ENCODE data around the gene MYO7A.

Gene MYO7A

DNA sequence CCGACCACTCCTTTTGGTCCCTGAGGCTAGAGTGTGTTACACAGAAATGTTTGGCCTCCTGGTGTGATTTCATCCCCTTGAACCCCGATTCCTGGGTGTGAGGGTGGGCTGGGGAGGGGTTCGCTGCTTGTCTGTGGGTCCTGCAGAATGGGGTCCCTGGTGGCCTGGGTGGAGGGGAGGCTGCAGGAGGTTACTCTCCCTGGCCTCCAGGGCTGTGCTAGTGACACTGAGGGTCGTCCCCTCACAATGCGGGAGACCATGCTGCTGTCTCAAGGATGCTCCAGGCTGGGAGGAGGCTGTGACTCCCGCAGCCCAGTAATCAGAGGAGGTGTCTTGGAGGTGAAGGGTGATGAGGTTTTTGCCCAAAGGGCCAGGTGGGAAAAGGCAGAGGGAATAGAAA is 42.4 kb upstream of the MYO7A start:
- H3K27me3 ChIP-seq (ENCODE audit: control insufficient read depth in 5 of 5, insufficient read depth in 4 of 5, low read length in 5 of 5) = no peaks in the 10 kb centered on the region
- no peak overlapping the region for H3K9ac ChIP-seq (ENCODE audit: low read length in 5 of 5)
- no peaks in the 10 kb centered on the region for H3K9me3 ChIP-seq (ENCODE audit: control insufficient read depth in 5 of 5, low read length in 5 of 5)
- H3K4me3 ChIP-seq (ENCODE audit: low read depth in 1 of 5, low read length in 5 of 5) = no peak overlapping the region
- H3K27ac ChIP-seq (ENCODE audit: low read depth, low read length) = no peak overlapping the region
- peaks cover 8 to 21% (median 18%) of the 10 kb centered on the region in 5 donors for H3K4me1 ChIP-seq (ENCODE audit: control insufficient read depth in 5 of 5, insufficient read depth in 5 of 5, low read length in 5 of 5)
- no peaks in the 10 kb centered on the region for H3K36me3 ChIP-seq (ENCODE audit: control insufficient read depth in 5 of 5, insufficient read depth in 5 of 5, low read length in 5 of 5)

DNA sequence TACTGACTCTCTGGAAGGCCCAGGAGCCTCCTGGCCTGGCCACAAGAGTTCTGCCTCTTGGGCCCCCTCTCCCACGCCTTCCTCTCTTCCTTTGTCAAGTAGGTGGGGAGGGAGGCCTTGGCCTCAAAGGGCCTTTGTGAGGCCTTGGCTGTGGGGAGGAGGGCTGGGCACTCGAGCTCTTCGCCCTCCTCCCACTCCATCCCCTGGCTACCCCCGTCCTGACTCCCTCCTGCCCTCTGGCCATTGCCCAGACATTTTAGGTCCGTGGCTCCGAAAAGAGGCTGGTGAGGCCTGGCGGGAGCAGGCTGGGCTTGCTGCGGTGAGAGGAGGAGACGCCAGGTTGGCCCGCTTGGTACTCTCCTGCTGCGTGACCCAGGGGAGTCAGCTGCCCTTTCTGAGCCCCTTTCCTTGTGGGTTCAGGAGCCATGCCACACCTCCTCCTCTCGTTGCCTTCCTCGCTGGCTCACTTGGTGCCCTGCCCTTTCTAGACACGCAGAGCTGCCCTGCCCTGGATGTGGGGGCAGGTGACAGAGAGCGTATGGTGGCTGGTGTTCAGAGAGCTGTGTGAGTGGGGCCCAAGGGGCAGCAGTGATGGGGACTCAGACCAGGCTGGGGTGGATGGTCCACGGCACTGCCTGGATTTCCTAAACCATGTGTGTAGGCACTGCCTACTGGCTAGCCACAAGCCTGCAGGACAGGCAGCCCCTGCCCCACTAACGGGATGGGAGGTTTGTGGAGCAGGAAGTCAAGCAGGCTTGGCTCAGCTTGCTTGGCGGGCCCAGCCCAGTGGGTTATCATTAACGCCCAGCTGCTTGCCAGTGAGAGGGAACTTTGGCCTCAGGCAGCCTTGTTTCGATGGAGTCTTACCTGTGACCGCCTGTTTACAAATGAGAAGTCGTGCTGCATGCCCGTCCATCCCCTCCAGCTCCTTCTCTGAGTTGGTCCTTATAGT is 41.2 kb upstream of the MYO7A start:
- H3K4me3 ChIP-seq (ENCODE audit: low read depth in 1 of 5, low read length in 5 of 5) = no peak overlapping the region
- H3K9ac ChIP-seq (ENCODE audit: low read length in 5 of 5) = no peak overlapping the region
- H3K27ac ChIP-seq (ENCODE audit: low read depth, low read length) = no peak overlapping the region
- peaks cover 5 to 20% (median 18%) of the 10 kb centered on the region in 5 donors for H3K4me1 ChIP-seq (ENCODE audit: control insufficient read depth in 5 of 5, insufficient read depth in 5 of 5, low read length in 5 of 5)
- no peaks in the 10 kb centered on the region for H3K9me3 ChIP-seq (ENCODE audit: control insufficient read depth in 5 of 5, low read length in 5 of 5)
- no peaks in the 10 kb centered on the region for H3K36me3 ChIP-seq (ENCODE audit: control insufficient read depth in 5 of 5, insufficient read depth in 5 of 5, low read length in 5 of 5)
- H3K27me3 ChIP-seq (ENCODE audit: control insufficient read depth in 5 of 5, insufficient read depth in 4 of 5, low read length in 5 of 5) = no peaks in the 10 kb centered on the region

DNA sequence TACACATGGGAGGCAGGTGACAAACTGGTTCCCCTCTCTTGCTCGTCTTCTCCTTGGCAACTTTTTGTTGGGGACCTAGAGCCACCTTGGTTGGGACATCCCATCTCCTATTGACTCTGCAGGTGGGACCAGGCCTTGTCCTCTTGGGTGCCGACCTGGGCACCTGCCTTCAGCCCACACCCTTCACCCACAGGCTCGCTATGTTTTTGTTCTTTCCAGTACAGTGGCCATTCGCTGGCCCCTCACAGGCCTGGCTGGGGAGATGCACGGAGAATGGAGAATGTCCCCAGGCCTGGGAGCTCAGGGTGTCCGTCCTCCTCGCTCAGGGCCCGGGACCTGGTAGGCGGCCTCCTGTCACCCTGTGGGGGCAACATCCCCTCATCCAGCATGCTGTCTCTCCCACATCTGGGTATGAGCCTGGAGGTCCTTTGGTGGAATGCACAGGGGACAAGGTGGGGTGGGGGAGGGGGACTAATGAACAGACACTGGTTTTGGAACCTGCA is 40.3 kb upstream of the MYO7A start:
- Histone ChIP-seq H3K9me3 (ENCODE audit: control insufficient read depth in 5 of 5, low read length in 5 of 5) (no peaks in the 10 kb centered on the region), H3K27ac (ENCODE audit: low read depth, low read length) (no peak overlapping the region), H3K4me3 (ENCODE audit: low read depth in 1 of 5, low read length in 5 of 5) (no peak overlapping the region), H3K36me3 (ENCODE audit: control insufficient read depth in 5 of 5, insufficient read depth in 5 of 5, low read length in 5 of 5) (no peaks in the 10 kb centered on the region), H3K27me3 (ENCODE audit: control insufficient read depth in 5 of 5, insufficient read depth in 4 of 5, low read length in 5 of 5) (no peaks in the 10 kb centered on the region), H3K9ac (ENCODE audit: low read length in 5 of 5) (no peak overlapping the region), H3K4me1 (ENCODE audit: control insufficient read depth in 5 of 5, insufficient read depth in 5 of 5, low read length in 5 of 5) (peaks cover 3 to 11% (median 9%) of the 10 kb centered on the region in 5 donors)

DNA sequence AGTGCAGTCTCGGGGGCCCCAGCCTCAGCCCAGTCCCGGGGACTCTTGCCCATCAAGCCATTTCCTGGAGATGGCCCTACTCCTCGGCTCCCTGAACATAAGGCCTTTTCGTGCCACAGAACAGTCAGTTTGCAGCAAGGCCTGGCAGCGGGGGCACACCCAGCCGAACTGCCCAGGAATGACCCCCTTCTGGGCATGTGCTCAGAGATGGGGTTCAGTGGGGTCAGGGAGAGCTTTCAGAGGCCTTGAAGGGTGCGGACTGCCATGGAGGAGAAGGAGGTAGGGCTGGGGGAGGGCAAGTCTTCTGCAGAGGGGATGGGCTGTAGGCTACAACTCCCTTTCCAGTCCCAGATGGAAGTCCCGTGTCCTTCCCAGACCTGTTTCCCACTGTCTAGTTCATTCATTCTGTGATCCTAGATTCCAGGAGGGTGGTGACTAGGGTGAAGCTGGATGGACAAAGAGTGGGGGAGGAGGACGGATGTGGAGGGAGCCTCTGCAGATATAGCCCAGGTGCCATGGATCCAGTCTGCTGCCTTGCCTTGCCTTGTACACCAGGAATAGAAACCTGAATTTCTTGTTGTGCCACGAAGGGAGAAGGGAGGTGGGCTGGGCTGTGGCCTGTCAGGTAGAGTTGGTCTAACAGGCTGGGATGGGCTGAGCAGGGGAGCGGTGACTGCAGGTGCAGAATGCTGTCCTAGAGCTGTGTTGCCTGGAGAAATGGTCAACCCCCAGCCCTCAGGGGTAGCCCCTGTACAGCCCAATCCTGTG is 39.6 kb upstream of the MYO7A start:
- Histone ChIP-seq H3K27ac (ENCODE audit: low read depth, low read length) (no peak overlapping the region), H3K36me3 (ENCODE audit: control insufficient read depth in 5 of 5, insufficient read depth in 5 of 5, low read length in 5 of 5) (no peaks in the 10 kb centered on the region), H3K9me3 (ENCODE audit: control insufficient read depth in 5 of 5, low read length in 5 of 5) (no peaks in the 10 kb centered on the region), H3K27me3 (ENCODE audit: control insufficient read depth in 5 of 5, insufficient read depth in 4 of 5, low read length in 5 of 5) (no peaks in the 10 kb centered on the region), H3K4me1 (ENCODE audit: control insufficient read depth in 5 of 5, insufficient read depth in 5 of 5, low read length in 5 of 5) (peaks cover 0 to 5% (median 3%) of the 10 kb centered on the region in 5 donors), H3K4me3 (ENCODE audit: low read depth in 1 of 5, low read length in 5 of 5) (no peak overlapping the region), H3K9ac (ENCODE audit: low read length in 5 of 5) (peak overlapping the region in 1 of 5 donors; percentile 22)

DNA sequence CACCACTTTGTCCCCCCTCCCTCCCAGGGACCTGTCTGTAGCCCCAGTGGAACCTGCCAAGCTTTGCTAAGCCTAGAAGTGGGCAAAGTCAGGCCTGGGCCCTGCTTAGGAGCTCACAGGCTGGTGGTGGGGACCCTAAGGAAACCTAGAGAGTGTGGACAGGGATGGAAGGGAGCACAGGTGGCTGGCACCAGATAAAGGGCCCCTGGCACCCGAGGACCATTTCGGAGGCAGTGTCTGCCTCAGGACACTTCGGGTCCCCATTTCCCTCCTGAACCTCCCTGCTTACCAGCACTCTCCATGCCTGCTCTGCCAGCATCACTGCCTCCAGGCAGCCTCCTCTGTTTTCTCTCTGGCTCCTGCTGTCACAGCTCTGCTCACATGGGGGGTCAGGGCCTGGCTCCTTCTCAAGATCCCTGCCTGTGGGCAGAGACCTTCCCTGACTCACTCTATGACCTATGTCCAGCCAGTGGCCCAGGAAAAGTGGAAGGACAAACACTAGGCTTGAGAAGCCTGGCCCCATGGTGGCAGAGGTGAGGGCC is 39.0 kb upstream of the MYO7A start:
- no peak overlapping the region for H3K27ac ChIP-seq (ENCODE audit: low read depth, low read length)
- no peaks in the 10 kb centered on the region for H3K27me3 ChIP-seq (ENCODE audit: control insufficient read depth in 5 of 5, insufficient read depth in 4 of 5, low read length in 5 of 5)
- no peaks in the 10 kb centered on the region for H3K9me3 ChIP-seq (ENCODE audit: control insufficient read depth in 5 of 5, low read length in 5 of 5)
- H3K36me3 ChIP-seq (ENCODE audit: control insufficient read depth in 5 of 5, insufficient read depth in 5 of 5, low read length in 5 of 5) = peaks cover 0 to 3% (median 0%) of the 10 kb centered on the region in 5 donors
- H3K4me3 ChIP-seq (ENCODE audit: low read depth in 1 of 5, low read length in 5 of 5) = no peak overlapping the region
- peak overlapping the region in 1 of 5 donors; percentile 22 for H3K9ac ChIP-seq (ENCODE audit: low read length in 5 of 5)
- peaks cover 0 to 2% (median 0%) of the 10 kb centered on the region in 5 donors for H3K4me1 ChIP-seq (ENCODE audit: control insufficient read depth in 5 of 5, insufficient read depth in 5 of 5, low read length in 5 of 5)

DNA sequence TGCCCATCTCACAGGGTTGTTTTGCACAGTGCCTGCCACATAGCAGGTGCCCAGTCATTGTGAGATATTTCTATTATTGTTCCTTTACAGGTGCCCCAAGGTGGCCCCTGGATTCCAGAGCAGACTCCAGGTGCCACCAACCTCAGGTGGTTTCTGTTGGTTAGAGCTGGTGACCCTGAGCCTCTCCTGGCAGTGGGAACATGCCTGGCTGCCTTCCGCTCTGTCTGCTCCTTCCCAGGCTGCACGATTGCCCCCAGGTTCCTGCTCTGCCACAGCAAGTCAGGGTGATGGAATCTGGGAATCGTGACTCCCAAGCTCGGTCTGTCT is 38.0 kb upstream of the MYO7A start:
- Histone ChIP-seq H3K9ac (ENCODE audit: low read length in 5 of 5) (no peak overlapping the region), H3K4me1 (ENCODE audit: control insufficient read depth in 5 of 5, insufficient read depth in 5 of 5, low read length in 5 of 5) (no peaks in the 10 kb centered on the region), H3K36me3 (ENCODE audit: control insufficient read depth in 5 of 5, insufficient read depth in 5 of 5, low read length in 5 of 5) (peaks cover 0 to 6% (median 0%) of the 10 kb centered on the region in 5 donors)

DNA sequence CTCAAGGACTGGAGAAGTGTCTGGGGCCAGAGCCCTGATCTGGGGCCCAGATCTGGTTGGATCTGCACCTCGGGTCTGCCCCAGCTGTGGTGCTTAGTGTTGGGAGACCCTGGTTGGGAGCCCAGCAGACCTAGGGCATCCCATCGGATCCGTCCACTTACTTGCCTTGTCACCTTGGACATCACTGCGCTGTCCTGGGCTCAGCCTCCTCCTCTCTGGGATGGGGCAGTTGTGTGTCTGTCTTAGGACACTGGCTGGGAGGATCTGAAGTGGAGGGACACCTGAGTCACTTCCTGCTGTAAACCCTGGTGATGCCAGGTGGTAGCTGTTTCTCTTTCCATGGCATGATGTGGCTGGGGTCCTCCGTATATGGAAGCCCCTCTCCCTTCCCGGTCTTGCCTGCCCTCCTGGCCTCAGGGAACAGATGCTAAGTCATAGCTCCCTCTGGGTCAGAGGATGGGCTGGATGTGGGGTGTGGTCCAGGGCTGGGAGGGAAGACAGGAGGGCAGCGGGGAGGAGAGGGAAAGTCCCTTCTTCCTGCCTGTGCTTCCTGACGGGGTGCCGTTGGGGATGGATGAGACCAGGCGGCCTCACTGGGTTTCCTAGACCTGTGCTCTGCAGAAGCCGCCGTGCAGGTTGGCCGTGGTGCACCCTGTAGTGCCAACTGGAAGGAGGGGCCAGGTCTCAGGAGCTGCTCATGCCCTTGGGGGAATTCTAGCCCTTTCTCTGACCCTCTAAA is 37.5 kb upstream of the MYO7A start:
- Histone ChIP-seq H3K27me3 (ENCODE audit: control insufficient read depth in 5 of 5, insufficient read depth in 4 of 5, low read length in 5 of 5) (no peaks in the 10 kb centered on the region), H3K9me3 (ENCODE audit: control insufficient read depth in 5 of 5, low read length in 5 of 5) (no peaks in the 10 kb centered on the region), H3K9ac (ENCODE audit: low read length in 5 of 5) (no peak overlapping the region), H3K4me1 (ENCODE audit: control insufficient read depth in 5 of 5, insufficient read depth in 5 of 5, low read length in 5 of 5) (no peaks in the 10 kb centered on the region), H3K27ac (ENCODE audit: low read depth, low read length) (no peak overlapping the region), H3K36me3 (ENCODE audit: control insufficient read depth in 5 of 5, insufficient read depth in 5 of 5, low read length in 5 of 5) (peaks cover 0 to 6% (median 0%) of the 10 kb centered on the region in 5 donors), H3K4me3 (ENCODE audit: low read depth in 1 of 5, low read length in 5 of 5) (no peak overlapping the region)

More for the DNA sequence above, 38.0 kb upstream of the MYO7A start:
- Histone ChIP-seq H3K27me3 (ENCODE audit: control insufficient read depth in 5 of 5, insufficient read depth in 4 of 5, low read length in 5 of 5) (no peaks in the 10 kb centered on the region), H3K9me3 (ENCODE audit: control insufficient read depth in 5 of 5, low read length in 5 of 5) (no peaks in the 10 kb centered on the region), H3K27ac (ENCODE audit: low read depth, low read length) (no peak overlapping the region), H3K4me3 (ENCODE audit: low read depth in 1 of 5, low read length in 5 of 5) (no peak overlapping the region)

DNA sequence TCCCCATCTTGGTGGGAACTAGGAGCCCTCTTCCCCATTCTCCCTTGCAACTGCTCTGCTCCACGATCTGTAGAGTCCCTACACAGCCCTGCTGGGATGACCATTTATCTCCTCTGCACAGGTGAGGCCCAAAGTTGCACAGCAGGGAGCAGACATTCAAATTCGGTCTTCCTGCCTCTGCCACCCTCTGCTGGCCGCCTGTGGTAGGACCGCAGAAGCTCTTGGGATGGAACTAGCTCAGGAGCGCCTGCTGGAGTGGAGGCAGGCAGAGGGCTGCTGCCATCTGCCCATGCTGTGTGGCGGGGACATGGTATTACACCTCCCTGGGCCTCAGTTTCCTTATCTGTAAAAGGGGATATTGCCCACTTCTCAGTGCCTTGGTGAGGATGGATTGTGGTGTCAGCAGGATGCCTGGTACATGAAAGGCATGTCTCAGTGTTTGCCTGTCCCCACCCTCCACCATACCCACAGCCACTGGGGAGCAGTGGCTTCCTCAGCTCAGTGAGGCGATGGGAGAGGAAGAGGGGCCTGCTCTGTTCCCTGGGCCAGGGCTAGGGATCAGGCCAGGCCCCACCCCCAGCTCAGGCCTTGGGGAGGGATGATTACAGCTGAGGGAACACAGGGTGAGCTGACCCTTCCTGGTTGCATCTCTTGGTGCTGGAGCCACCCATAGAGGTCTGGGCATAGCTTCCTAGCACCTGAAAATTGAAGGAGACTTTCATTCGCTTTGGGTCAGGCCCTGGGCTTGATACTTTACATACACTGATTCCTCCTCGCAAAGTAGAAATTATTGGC is 36.7 kb upstream of the MYO7A start:
- Histone ChIP-seq H3K4me1 (ENCODE audit: control insufficient read depth in 5 of 5, insufficient read depth in 5 of 5, low read length in 5 of 5) (no peaks in the 10 kb centered on the region), H3K27me3 (ENCODE audit: control insufficient read depth in 5 of 5, insufficient read depth in 4 of 5, low read length in 5 of 5) (no peaks in the 10 kb centered on the region), H3K36me3 (ENCODE audit: control insufficient read depth in 5 of 5, insufficient read depth in 5 of 5, low read length in 5 of 5) (peaks cover 0 to 6% (median 0%) of the 10 kb centered on the region in 5 donors), H3K9ac (ENCODE audit: low read length in 5 of 5) (no peak overlapping the region), H3K9me3 (ENCODE audit: control insufficient read depth in 5 of 5, low read length in 5 of 5) (no peaks in the 10 kb centered on the region), H3K4me3 (ENCODE audit: low read depth in 1 of 5, low read length in 5 of 5) (no peak overlapping the region), H3K27ac (ENCODE audit: low read depth, low read length) (no peak overlapping the region)

DNA sequence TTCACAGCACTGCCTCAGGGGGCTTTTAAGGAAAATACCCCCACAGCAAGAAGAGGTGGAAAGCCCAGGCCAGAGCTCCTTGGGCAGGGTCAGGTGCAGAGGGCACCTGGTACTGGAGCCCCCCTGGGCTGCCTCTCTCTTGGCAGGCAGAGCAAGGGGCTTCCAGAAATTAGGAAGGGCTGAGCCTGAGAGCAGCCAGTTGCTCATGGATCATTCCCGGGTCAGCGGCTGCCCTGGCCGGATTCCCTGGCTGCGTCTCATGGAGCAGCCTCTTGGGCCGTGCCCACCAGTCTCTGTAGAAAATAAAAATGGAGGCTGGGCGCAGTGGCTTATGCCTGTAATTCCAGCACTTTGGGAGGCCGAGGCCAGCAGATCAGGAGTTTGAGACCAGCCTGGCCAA is 35.7 kb upstream of the MYO7A start:
- H3K9me3 ChIP-seq (ENCODE audit: control insufficient read depth in 5 of 5, low read length in 5 of 5) = no peaks in the 10 kb centered on the region
- H3K4me3 ChIP-seq (ENCODE audit: low read depth in 1 of 5, low read length in 5 of 5) = no peak overlapping the region
- H3K27ac ChIP-seq (ENCODE audit: low read depth, low read length) = no peak overlapping the region
- no peaks in the 10 kb centered on the region for H3K4me1 ChIP-seq (ENCODE audit: control insufficient read depth in 5 of 5, insufficient read depth in 5 of 5, low read length in 5 of 5)
- H3K27me3 ChIP-seq (ENCODE audit: control insufficient read depth in 5 of 5, insufficient read depth in 4 of 5, low read length in 5 of 5) = no peaks in the 10 kb centered on the region
- no peak overlapping the region for H3K9ac ChIP-seq (ENCODE audit: low read length in 5 of 5)
- peaks cover 0 to 6% (median 0%) of the 10 kb centered on the region in 5 donors for H3K36me3 ChIP-seq (ENCODE audit: control insufficient read depth in 5 of 5, insufficient read depth in 5 of 5, low read length in 5 of 5)
